Measurements from ENCODE around the gene LONP2.

DNA sequence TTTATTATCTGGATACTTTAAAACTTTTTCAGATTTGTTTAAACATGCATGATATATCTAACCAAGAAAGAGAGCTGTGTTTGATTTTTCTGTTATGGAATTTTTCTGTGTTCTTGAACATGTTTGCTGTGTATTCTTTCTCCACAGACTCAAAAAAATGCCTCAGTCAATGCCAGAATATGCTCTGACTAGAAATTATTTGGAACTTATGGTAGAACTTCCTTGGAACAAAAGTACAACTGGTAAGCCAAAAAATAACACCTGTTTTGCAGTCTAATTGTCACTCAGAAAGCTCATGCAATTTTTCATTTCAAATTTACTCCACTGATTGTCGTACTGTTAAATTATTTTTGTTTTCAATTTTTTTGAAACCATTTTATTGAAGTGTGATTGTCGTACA lies 18.5 kb downstream of the LONP2 start:
- TF ChIP-seq, protein P1, sequence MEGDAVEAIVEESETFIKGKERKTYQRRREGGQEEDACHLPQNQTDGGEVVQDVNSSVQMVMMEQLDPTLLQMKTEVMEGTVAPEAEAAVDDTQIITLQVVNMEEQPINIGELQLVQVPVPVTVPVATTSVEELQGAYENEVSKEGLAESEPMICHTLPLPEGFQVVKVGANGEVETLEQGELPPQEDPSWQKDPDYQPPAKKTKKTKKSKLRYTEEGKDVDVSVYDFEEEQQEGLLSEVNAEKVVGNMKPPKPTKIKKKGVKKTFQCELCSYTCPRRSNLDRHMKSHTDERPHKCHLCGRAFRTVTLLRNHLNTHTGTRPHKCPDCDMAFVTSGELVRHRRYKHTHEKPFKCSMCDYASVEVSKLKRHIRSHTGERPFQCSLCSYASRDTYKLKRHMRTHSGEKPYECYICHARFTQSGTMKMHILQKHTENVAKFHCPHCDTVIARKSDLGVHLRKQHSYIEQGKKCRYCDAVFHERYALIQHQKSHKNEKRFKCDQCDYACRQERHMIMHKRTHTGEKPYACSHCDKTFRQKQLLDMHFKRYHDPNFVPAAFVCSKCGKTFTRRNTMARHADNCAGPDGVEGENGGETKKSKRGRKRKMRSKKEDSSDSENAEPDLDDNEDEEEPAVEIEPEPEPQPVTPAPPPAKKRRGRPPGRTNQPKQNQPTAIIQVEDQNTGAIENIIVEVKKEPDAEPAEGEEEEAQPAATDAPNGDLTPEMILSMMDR (IDR thresholded peaks at IDR 0.05; ENCODE audit: low read depth, low read length), result no peak
- TF ChIP-seq EZH2phosphoT487 (IDR thresholded peaks at IDR 0.05; ENCODE audit: low read depth), result no peak

Measured in OCI-LY3 (cell line).